ENCODE results near the gene SFI1. TPM values are rescaled to one million over a fixed set of nuclear protein-coding genes. Genes with fewer than 3 reads are reported as not detected.

SFI1 gene
- total RNA-seq, 3 donors from 2014 or later (not counting 1 experiment from before 2014, with no cell fraction given): 208 to 225 (median 217) TPM

- Histone ChIP-seq H3K9me3 (ENCODE audit: control insufficient read depth, insufficient read depth, low read length) (no peaks in the 10 kb centered on the region), H3K27me3 (ENCODE audit: control insufficient read depth, insufficient read depth, low read length) (no peaks in the 10 kb centered on the region), H3K4me1 (ENCODE audit: control insufficient read depth, insufficient read depth, low read length) (no peaks in the 10 kb centered on the region), H3K4me3 (ENCODE audit: low read length) (no peak overlapping the region), H3K27ac (ENCODE audit: low read length) (no peak overlapping the region), H3K36me3 (ENCODE audit: control insufficient read depth, insufficient read depth, low read length) (peaks cover 45% of the 10 kb centered on the region)
- peaks cover 6 to 8% of the 10 kb centered on the region in 2 donors for H3K4me1 Mint-ChIP-seq
- no peak overlapping the region for H3K4me3 Mint-ChIP-seq
- no peak for TF ChIP-seq CTCF (IDR thresholded peaks at IDR 0.05)
- DNase-seq (no peak), ATAC-seq (no peak)
- H3K27me3 Mint-ChIP-seq (ENCODE audit: low read depth in 2 of 2): no peaks in the 10 kb centered on the region
- 94% methylated on average over 5 of the region's 5 CpGs for WGBS (ENCODE audit: insufficient coverage)
- intact Hi-C loops (cut with micrococcal nuclease): no loop called here
- peaks cover 6% of the 10 kb centered on the region for H3K36me3 Mint-ChIP-seq
- H3K9me3 Mint-ChIP-seq: no peaks in the 10 kb centered on the region
- H3K27ac Mint-ChIP-seq: no peak overlapping the region
Observed at GRCh38 chr22:31572939-31573338, 76.6 kb downstream of the SFI1 start.

GRCh38 chr22:31574055-31574670, 77.8 kb downstream of the SFI1 start:
- no peak for ATAC-seq
- Histone ChIP-seq H3K4me1 (ENCODE audit: control insufficient read depth, insufficient read depth, low read length) (no peaks in the 10 kb centered on the region), H3K36me3 (ENCODE audit: control insufficient read depth, insufficient read depth, low read length) (peaks cover 54% of the 10 kb centered on the region), H3K4me3 (ENCODE audit: low read length) (no peak overlapping the region), H3K27me3 (ENCODE audit: control insufficient read depth, insufficient read depth, low read length) (no peaks in the 10 kb centered on the region), H3K9me3 (ENCODE audit: control insufficient read depth, insufficient read depth, low read length) (no peaks in the 10 kb centered on the region), H3K27ac (ENCODE audit: low read length) (no peak overlapping the region)
- DNase-seq: no peak
- H3K36me3 Mint-ChIP-seq: peaks cover 6% of the 10 kb centered on the region
- no peak overlapping the region for H3K27ac Mint-ChIP-seq
- H3K4me1 Mint-ChIP-seq: peaks cover 5 to 8% of the 10 kb centered on the region in 2 donors
- no peaks in the 10 kb centered on the region for H3K9me3 Mint-ChIP-seq
- H3K27me3 Mint-ChIP-seq (ENCODE audit: low read depth in 2 of 2): no peaks in the 10 kb centered on the region
- no peak for TF ChIP-seq CTCF (IDR thresholded peaks at IDR 0.05)
- no peak overlapping the region for H3K4me3 Mint-ChIP-seq
- WGBS (ENCODE audit: insufficient coverage): 100% methylated on average over 3 of the region's 3 CpGs
- intact Hi-C loops (cut with micrococcal nuclease): no loop called here

- intact Hi-C loops (cut with micrococcal nuclease): no loop called here
- peaks cover 6% of the 10 kb centered on the region for H3K36me3 Mint-ChIP-seq
Observed at GRCh38 chr22:31575190-31575589, 78.9 kb downstream of the SFI1 start.

More at GRCh38 chr22:31575190-31575589, 78.9 kb downstream of the SFI1 start:
- Histone ChIP-seq H3K4me3 (ENCODE audit: low read length) (no peak overlapping the region), H3K27me3 (ENCODE audit: control insufficient read depth, insufficient read depth, low read length) (no peaks in the 10 kb centered on the region), H3K9me3 (ENCODE audit: control insufficient read depth, insufficient read depth, low read length) (no peaks in the 10 kb centered on the region), H3K4me1 (ENCODE audit: control insufficient read depth, insufficient read depth, low read length) (no peaks in the 10 kb centered on the region), H3K27ac (ENCODE audit: low read length) (no peak overlapping the region), H3K36me3 (ENCODE audit: control insufficient read depth, insufficient read depth, low read length) (peaks cover 53% of the 10 kb centered on the region)
- 99% methylated on average over 7 of the region's 8 CpGs for WGBS (ENCODE audit: insufficient coverage)
- no peak for TF ChIP-seq CTCF (IDR thresholded peaks at IDR 0.05)
- Mint-ChIP-seq H3K9me3 (no peaks in the 10 kb centered on the region), H3K4me3 (no peak overlapping the region), H3K27ac (no peak overlapping the region), H3K27me3 (ENCODE audit: low read depth in 2 of 2) (no peaks in the 10 kb centered on the region), H3K4me1 (peaks cover 0 to 7% of the 10 kb centered on the region in 2 donors)
- no peak for DNase-seq
- no peak for ATAC-seq

Data from natural killer cell (primary cell).